Measurements from ENCODE around the gene TTN. TPM values are rescaled to one million over a fixed set of nuclear protein-coding genes. Genes with fewer than 3 reads are reported as not detected.

Gene TTN
- total and polyA plus RNA-seq, 4 donors, result 0.01 to 3.0 (median 0.80) TPM

DNA sequence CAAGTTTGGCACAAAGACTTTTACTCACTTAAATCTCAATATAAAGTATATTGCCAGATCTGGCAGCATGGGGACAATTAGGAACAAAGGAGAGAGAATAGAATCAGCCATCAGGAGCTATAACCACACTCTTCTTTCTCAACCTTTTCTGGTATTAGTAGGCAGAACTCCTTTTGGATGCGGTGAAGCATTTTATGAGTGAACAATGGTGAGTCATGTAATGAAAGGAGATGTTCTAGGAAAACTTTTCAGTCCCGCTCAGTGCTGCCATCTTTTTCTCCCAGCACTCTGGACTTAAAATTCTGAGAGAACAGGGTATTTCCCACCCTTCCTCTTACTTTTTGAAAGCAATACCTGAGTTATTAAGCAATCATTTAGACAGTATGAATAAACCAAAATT is 294.7 kb downstream of the TTN start:
- no peak overlapping the region for H3K9ac ChIP-seq (ENCODE audit: low read depth in 1 of 2, low read length in 2 of 2)
- H3K27ac ChIP-seq (ENCODE audit: low read depth in 1 of 2, low read length in 2 of 2), result no peak overlapping the region
- H3K4me3 ChIP-seq (ENCODE audit: low read depth in 1 of 3, low read length in 3 of 3), result no peak overlapping the region
- 94% methylated on average over 2 of the region's 2 CpGs for WGBS
- no peaks in the 10 kb centered on the region for H3K9me3 ChIP-seq (ENCODE audit: control insufficient read depth in 4 of 4, low read length in 3 of 4)
- DNase-seq (ENCODE audit: low spot score), result no peak
- H3K27me3 ChIP-seq (ENCODE audit: control insufficient read depth in 4 of 4, insufficient read depth in 4 of 4, low read length in 3 of 4), result no peaks in the 10 kb centered on the region
- TF ChIP-seq, protein P1, sequence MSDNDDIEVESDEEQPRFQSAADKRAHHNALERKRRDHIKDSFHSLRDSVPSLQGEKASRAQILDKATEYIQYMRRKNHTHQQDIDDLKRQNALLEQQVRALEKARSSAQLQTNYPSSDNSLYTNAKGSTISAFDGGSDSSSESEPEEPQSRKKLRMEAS (IDR thresholded peaks at IDR 0.05), result no peak
- TF ChIP-seq, protein P2, sequence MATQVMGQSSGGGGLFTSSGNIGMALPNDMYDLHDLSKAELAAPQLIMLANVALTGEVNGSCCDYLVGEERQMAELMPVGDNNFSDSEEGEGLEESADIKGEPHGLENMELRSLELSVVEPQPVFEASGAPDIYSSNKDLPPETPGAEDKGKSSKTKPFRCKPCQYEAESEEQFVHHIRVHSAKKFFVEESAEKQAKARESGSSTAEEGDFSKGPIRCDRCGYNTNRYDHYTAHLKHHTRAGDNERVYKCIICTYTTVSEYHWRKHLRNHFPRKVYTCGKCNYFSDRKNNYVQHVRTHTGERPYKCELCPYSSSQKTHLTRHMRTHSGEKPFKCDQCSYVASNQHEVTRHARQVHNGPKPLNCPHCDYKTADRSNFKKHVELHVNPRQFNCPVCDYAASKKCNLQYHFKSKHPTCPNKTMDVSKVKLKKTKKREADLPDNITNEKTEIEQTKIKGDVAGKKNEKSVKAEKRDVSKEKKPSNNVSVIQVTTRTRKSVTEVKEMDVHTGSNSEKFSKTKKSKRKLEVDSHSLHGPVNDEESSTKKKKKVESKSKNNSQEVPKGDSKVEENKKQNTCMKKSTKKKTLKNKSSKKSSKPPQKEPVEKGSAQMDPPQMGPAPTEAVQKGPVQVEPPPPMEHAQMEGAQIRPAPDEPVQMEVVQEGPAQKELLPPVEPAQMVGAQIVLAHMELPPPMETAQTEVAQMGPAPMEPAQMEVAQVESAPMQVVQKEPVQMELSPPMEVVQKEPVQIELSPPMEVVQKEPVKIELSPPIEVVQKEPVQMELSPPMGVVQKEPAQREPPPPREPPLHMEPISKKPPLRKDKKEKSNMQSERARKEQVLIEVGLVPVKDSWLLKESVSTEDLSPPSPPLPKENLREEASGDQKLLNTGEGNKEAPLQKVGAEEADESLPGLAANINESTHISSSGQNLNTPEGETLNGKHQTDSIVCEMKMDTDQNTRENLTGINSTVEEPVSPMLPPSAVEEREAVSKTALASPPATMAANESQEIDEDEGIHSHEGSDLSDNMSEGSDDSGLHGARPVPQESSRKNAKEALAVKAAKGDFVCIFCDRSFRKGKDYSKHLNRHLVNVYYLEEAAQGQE (IDR thresholded peaks at IDR 0.05), result no peak
- TF ChIP-seq SP1 (IDR thresholded peaks at IDR 0.05) (no peak), RAD21 (IDR thresholded peaks at IDR 0.05) (no peak), FOXA2 (IDR thresholded peaks at IDR 0.05) (no peak), JUND (IDR thresholded peaks at IDR 0.05) (no peak), TAF1 (conservative IDR thresholded peaks at IDR 0.05) (no peak), YY1 (IDR thresholded peaks at IDR 0.05) (no peak), NR2F2 (IDR thresholded peaks at IDR 0.05) (no peak), HNF4A (conservative IDR thresholded peaks at IDR 0.05) (no peak), HNF4G (IDR thresholded peaks at IDR 0.05) (no peak), EGR1 (IDR thresholded peaks at IDR 0.05; ENCODE audit: low read depth in 2 of 2) (no peak), GABPA (IDR thresholded peaks at IDR 0.05 in 1 of 2, conservative IDR thresholded peaks at IDR 0.05 in 1 of 2) (no peak)
- TF ChIP-seq, protein P3, sequence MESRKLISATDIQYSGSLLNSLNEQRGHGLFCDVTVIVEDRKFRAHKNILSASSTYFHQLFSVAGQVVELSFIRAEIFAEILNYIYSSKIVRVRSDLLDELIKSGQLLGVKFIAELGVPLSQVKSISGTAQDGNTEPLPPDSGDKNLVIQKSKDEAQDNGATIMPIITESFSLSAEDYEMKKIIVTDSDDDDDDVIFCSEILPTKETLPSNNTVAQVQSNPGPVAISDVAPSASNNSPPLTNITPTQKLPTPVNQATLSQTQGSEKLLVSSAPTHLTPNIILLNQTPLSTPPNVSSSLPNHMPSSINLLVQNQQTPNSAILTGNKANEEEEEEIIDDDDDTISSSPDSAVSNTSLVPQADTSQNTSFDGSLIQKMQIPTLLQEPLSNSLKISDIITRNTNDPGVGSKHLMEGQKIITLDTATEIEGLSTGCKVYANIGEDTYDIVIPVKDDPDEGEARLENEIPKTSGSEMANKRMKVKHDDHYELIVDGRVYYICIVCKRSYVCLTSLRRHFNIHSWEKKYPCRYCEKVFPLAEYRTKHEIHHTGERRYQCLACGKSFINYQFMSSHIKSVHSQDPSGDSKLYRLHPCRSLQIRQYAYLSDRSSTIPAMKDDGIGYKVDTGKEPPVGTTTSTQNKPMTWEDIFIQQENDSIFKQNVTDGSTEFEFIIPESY (IDR thresholded peaks at IDR 0.05), result no peak
- TF ChIP-seq, protein P4, sequence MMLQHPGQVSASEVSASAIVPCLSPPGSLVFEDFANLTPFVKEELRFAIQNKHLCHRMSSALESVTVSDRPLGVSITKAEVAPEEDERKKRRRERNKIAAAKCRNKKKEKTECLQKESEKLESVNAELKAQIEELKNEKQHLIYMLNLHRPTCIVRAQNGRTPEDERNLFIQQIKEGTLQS (IDR thresholded peaks at IDR 0.05), result no peak
- no peaks in the 10 kb centered on the region for H3K4me1 ChIP-seq (ENCODE audit: control insufficient read depth in 4 of 4, insufficient read depth in 4 of 4, low read length in 3 of 4)
- H3K36me3 ChIP-seq (ENCODE audit: control insufficient read depth in 4 of 4, insufficient read depth in 3 of 4, low read depth in 1 of 4, low read length in 3 of 4), result peaks cover 0 to 6% (median 1%) of the 10 kb centered on the region in 4 donors

DNA sequence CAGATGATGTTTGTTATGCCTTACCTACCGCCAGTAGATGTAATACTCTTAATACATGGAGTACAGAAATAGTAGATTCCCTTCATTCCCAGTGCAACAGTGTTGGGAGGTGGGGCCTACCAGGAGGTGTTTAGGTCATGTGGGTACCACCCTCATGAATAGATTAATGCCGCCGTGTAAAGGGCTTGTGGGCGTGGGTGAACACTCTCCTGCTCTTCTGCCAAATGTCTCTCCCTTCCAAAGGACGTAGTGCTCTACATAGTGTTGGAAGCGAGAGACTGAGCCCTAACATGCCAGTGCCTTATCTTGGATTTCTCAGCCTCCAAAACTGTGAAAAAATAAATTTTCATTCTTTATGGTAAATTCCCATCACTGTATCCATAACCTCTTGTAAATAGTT is 296.8 kb downstream of the TTN start:
- Histone ChIP-seq H3K36me3 (ENCODE audit: control insufficient read depth in 4 of 4, insufficient read depth in 3 of 4, low read depth in 1 of 4, low read length in 3 of 4) (peaks cover 0 to 8% (median 1%) of the 10 kb centered on the region in 4 donors), H3K27me3 (ENCODE audit: control insufficient read depth in 4 of 4, insufficient read depth in 4 of 4, low read length in 3 of 4) (no peaks in the 10 kb centered on the region), H3K4me3 (ENCODE audit: low read depth in 1 of 3, low read length in 3 of 3) (no peak overlapping the region), H3K27ac (ENCODE audit: low read depth in 1 of 2, low read length in 2 of 2) (no peak overlapping the region), H3K9ac (ENCODE audit: low read depth in 1 of 2, low read length in 2 of 2) (no peak overlapping the region), H3K4me1 (ENCODE audit: control insufficient read depth in 4 of 4, insufficient read depth in 4 of 4, low read length in 3 of 4) (peaks cover 0 to 9% (median 5%) of the 10 kb centered on the region in 4 donors), H3K9me3 (ENCODE audit: control insufficient read depth in 4 of 4, low read length in 3 of 4) (no peaks in the 10 kb centered on the region)
- 95% methylated on average over 6 of the region's 6 CpGs for WGBS
- DNase-seq (ENCODE audit: low spot score), result no peak
- TF ChIP-seq RAD21 (IDR thresholded peaks at IDR 0.05), result no peak
- no peak for TF ChIP-seq FOXA2 (IDR thresholded peaks at IDR 0.05)
- no peak for TF ChIP-seq JUND (IDR thresholded peaks at IDR 0.05)
- no peak for TF ChIP-seq SP1 (IDR thresholded peaks at IDR 0.05)
- no peak for TF ChIP-seq HNF4A (conservative IDR thresholded peaks at IDR 0.05)
- TF ChIP-seq NR2F2 (IDR thresholded peaks at IDR 0.05), result no peak
- TF ChIP-seq GABPA (IDR thresholded peaks at IDR 0.05 in 1 of 2, conservative IDR thresholded peaks at IDR 0.05 in 1 of 2), result no peak
- TF ChIP-seq YY1 (IDR thresholded peaks at IDR 0.05), result no peak
- TF ChIP-seq, protein P4 (IDR thresholded peaks at IDR 0.05), result no peak
- TF ChIP-seq, protein P1 (IDR thresholded peaks at IDR 0.05), result no peak
- no peak for TF ChIP-seq FOXA1 (IDR thresholded peaks at IDR 0.05)
- TF ChIP-seq, protein P2 (IDR thresholded peaks at IDR 0.05), result no peak
- TF ChIP-seq RXRA (IDR thresholded peaks at IDR 0.05), result no peak
- no peak for TF ChIP-seq HNF4G (IDR thresholded peaks at IDR 0.05)
- TF ChIP-seq, protein P5, sequence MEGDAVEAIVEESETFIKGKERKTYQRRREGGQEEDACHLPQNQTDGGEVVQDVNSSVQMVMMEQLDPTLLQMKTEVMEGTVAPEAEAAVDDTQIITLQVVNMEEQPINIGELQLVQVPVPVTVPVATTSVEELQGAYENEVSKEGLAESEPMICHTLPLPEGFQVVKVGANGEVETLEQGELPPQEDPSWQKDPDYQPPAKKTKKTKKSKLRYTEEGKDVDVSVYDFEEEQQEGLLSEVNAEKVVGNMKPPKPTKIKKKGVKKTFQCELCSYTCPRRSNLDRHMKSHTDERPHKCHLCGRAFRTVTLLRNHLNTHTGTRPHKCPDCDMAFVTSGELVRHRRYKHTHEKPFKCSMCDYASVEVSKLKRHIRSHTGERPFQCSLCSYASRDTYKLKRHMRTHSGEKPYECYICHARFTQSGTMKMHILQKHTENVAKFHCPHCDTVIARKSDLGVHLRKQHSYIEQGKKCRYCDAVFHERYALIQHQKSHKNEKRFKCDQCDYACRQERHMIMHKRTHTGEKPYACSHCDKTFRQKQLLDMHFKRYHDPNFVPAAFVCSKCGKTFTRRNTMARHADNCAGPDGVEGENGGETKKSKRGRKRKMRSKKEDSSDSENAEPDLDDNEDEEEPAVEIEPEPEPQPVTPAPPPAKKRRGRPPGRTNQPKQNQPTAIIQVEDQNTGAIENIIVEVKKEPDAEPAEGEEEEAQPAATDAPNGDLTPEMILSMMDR (IDR thresholded peaks at IDR 0.05; ENCODE audit: low read depth, low read length, missing input control), result no peak
- TF ChIP-seq TAF1 (conservative IDR thresholded peaks at IDR 0.05), result no peak
- no peak for TF ChIP-seq EGR1 (IDR thresholded peaks at IDR 0.05; ENCODE audit: low read depth in 2 of 2)

Measured in liver (tissue), 9 donors.